Measurements from ENCODE around the gene NUP210. TPM values are rescaled to one million over a fixed set of nuclear protein-coding genes. Genes with fewer than 3 reads are reported as not detected.

Gene NUP210
- total RNA-seq, 3 donors from 2014 or later: 6.7 to 14.8 (median 8.1) TPM

- Histone ChIP-seq H3K4me3 (no peak overlapping the region), H3K9me3 (no peaks in the 10 kb centered on the region), H3K36me3 (ENCODE audit: low read depth) (no peaks in the 10 kb centered on the region), H3K4me1 (ENCODE audit: low read depth) (no peaks in the 10 kb centered on the region)
- ATAC-seq (no peak), DNase-seq (no peak)
- no peak for TF ChIP-seq CTCF (IDR thresholded peaks at IDR 0.05)
- intact Hi-C loops (cut with DNase I, micrococcal nuclease): no loop called here
These were observed 136.9 kb downstream of the NUP210 start for GRCh38 chr3:13282986-13283876.

GRCh38 chr3:13282358-13282985 is 137.7 kb downstream of the NUP210 start:
- no peaks in the 10 kb centered on the region for H3K36me3 ChIP-seq (ENCODE audit: low read depth)
- no peak for DNase-seq

GRCh38 chr3:13281507-13282357 is 138.4 kb downstream of the NUP210 start:
- TF ChIP-seq CTCF (IDR thresholded peaks at IDR 0.05): no peak
- intact Hi-C loops (cut with DNase I, micrococcal nuclease): no loop called here
- no peaks in the 10 kb centered on the region for H3K4me1 ChIP-seq (ENCODE audit: low read depth)
- ATAC-seq (peak; percentile 46), DNase-seq (peak in 1 of 3 donors; percentile 14)
- H3K9me3 ChIP-seq: no peaks in the 10 kb centered on the region
- no peaks in the 10 kb centered on the region for H3K36me3 ChIP-seq (ENCODE audit: low read depth)
- H3K4me3 ChIP-seq: no peak overlapping the region

More at GRCh38 chr3:13282358-13282985, 137.7 kb downstream of the NUP210 start:
- ATAC-seq: no peak
- Histone ChIP-seq H3K9me3 (no peaks in the 10 kb centered on the region), H3K4me1 (ENCODE audit: low read depth) (no peaks in the 10 kb centered on the region), H3K4me3 (no peak overlapping the region)
- no peak for TF ChIP-seq CTCF (IDR thresholded peaks at IDR 0.05)
- intact Hi-C loops (cut with DNase I, micrococcal nuclease): no loop called here

- intact Hi-C loops (cut with DNase I, micrococcal nuclease): no loop called here
- Histone ChIP-seq H3K9me3 (no peaks in the 10 kb centered on the region), H3K4me1 (ENCODE audit: low read depth) (no peaks in the 10 kb centered on the region), H3K36me3 (ENCODE audit: low read depth) (no peaks in the 10 kb centered on the region), H3K4me3 (no peak overlapping the region)
- TF ChIP-seq CTCF (IDR thresholded peaks at IDR 0.05): no peak
- ATAC-seq (peak; percentile 6), DNase-seq (no peak)
These were observed 139.2 kb downstream of the NUP210 start for GRCh38 chr3:13280811-13281506.
